K562 treated with DMSO at 1 percent for 24 hours (cell line): ENCODE results near the gene SRRT. TPM values are rescaled to one million over a fixed set of nuclear protein-coding genes. Genes with fewer than 3 reads are reported as not detected.

Experiments used
- total RNA-seq: library from RNA; unstranded; fragments of 300-600 nt; gene quantifications from 2 replicates; pipeline ENCODE4 v1.2.3, GENCODE V29; 2022; ENCODE audit warnings: low read depth; ENCODE audit not compliant: insufficient read depth

Gene SRRT, protein sequence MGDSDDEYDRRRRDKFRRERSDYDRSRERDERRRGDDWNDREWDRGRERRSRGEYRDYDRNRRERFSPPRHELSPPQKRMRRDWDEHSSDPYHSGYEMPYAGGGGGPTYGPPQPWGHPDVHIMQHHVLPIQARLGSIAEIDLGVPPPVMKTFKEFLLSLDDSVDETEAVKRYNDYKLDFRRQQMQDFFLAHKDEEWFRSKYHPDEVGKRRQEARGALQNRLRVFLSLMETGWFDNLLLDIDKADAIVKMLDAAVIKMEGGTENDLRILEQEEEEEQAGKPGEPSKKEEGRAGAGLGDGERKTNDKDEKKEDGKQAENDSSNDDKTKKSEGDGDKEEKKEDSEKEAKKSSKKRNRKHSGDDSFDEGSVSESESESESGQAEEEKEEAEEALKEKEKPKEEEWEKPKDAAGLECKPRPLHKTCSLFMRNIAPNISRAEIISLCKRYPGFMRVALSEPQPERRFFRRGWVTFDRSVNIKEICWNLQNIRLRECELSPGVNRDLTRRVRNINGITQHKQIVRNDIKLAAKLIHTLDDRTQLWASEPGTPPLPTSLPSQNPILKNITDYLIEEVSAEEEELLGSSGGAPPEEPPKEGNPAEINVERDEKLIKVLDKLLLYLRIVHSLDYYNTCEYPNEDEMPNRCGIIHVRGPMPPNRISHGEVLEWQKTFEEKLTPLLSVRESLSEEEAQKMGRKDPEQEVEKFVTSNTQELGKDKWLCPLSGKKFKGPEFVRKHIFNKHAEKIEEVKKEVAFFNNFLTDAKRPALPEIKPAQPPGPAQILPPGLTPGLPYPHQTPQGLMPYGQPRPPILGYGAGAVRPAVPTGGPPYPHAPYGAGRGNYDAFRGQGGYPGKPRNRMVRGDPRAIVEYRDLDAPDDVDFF
- total RNA-seq: 126 and 134 TPM in 2 replicates

DNA sequence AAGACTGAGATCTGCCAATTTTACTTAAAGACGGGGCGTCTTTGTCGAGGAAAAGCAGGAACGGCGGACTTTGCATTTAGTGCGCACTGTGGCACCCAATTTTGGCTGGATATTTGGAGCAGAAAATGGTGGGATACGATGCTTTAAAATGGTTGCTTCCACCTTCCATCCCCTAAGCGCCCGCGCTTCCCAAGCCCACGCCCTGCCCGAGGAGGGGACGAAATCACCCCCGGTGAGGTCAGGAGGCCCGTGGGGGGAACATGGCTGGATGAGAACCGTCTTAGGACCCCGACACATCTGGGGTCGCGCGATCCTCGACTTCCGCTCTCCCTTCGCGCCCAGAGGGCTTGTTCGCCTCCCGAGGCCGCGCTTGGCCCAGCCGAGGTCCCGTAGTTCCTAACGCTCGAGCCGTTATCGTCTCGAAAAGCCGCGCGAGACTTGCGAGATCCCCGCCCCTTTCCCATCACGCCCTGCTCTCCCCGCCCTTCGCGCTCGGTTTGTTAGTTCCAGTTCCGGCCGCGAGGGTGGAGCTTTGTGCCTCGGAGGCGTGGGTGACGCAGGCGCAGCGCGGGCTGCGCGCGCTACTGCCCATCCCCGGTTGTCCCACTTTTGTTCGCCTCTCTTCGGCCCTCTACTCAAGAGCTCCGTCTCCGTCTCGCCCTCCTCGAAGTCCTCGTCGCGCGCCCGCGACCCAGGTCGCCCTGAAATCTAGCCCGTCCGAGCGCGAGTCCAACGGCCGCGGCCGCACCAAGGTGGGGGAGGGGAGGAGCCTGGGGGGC is at the start of gene SRRT:
TSS of gene SRRT (plus strand) at position 527 of the 779 bp plus-strand sequence. CDS start 488 bp downstream, outside the sequence.

DNA sequence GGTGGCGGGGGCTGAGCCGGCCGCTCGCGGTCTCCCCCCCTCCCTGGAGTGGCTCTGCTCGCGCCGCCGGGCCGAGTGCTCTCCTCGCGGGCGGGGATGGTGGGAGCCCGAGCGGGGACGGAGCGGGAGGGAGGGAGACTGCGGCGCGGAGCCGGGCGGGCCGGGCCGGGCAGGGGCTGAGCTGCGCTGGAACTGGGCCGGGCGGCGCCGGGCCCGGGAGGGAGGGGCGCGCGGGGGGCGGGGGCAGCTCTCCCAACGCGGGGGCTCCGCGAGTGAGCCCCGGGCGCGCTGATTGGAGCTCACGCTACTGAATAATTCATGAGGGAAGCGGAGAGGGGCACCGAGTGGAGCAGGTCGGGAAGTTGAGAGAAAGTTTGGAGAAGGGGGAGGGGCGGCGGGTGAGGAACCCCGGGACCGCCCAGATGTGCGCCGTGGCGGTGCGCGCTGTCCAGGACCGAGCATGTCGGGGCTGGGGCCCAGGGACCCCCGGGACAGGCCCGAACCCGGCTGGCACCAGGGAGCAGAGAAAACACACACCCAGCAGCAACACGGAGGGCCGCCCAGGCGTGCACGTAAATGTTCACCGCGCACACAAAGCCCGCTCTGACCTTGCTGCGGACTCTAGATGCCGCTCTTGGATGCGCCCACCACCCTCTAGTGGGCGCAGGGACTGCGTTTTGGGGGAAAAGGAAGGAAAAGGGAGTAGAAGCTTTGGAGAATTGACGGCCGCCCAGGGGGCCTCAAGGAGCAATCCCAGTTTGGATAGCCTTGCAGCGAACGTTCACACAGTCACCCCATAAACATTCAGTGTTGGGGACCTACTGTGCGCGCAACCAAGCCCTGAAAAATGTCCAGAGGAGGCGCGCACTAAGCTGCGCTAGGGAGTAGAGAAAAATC is 47.3 kb upstream of the SRRT start, which contains the start of gene EPHB4:
TSS of gene EPHB4 (minus strand) at position 194 of the 897 bp plus-strand sequence. CDS start 493 bp downstream, outside the sequence.

DNA sequence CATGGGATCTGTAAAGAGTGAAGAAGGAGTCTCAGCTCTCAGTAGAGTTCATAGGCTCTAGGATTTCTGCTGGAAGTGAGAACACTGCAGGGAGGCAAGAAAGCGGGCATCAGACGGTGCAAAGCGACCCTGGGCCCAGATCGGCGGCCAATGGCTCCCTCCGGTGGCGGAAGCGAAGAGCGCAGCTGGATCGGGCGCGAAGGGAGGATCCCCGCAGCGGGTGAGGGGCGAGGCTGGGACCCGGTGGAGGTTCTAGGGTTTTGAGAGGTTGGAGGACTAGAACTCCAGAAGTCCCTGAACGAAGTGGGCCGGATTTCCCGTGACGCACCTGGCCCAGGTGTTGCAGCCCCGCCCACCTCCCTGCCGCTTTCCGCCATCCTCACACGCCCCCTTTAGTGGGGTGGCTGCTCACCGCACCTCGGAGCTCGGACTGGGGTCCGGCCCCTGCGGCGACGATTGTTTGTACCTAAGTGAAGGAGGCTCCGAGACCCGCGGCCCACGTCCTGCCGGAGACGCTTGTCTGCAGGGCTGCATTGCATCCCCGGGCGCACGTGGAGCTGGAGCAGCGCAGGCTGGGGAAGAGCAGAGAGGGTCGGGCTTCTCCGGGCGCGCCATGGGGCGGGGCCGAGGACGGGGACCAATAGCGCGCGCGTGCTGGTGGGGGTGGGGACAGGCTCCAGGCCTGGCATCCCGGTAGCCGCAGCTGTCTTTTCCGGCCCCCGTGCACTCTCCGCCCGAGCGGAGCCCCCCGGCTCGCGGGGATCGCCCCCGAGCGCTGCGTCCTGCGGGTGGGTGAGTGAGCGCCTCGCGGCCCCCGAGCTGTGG is 22.6 kb upstream of the SRRT start, which contains the start of gene SLC12A9:
TSS of gene SLC12A9 (plus strand) at position 666 of the 825 bp plus-strand sequence. CDS start 1,485 bp downstream, outside the sequence.

DNA sequence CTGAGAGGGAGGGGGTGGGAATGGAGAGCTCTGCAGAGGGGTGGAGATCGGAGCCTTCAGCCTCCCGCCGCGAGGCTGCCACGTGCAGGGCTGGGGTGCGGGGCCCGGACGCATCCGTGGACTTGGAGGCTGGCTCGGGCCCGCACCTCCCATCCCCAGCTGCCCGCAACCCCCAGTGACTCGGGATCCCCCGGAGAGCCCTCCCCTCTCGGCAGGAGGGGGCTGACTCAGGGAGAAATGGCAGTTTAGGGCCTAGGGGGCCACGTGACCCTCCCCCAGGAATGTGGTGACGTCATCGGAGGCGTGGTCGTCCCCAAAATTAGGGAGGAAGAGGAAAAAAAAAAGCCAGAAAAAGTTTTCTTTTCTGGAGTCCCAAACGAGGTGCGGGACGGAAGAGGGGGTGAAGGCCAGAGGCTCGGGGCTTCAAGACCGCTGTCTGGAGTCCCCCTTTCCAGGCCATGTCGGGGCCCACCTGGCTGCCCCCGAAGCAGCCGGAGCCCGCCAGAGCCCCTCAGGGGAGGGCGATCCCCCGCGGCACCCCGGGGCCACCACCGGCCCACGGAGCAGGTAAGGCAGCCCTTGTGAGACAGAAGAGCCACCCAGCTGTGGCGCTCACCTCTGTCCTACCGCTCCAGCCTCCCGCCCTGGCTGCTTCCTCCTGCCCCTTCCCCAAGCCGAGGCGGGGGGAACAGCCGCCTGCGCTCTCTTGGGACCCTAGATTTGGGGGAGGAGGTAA is 7.7 kb upstream of the SRRT start, which contains the start of gene TRIP6:
TSS of gene TRIP6 (plus strand) at position 348 of the 736 bp plus-strand sequence. CDS start at position 459, 111 bp downstream.

DNA sequence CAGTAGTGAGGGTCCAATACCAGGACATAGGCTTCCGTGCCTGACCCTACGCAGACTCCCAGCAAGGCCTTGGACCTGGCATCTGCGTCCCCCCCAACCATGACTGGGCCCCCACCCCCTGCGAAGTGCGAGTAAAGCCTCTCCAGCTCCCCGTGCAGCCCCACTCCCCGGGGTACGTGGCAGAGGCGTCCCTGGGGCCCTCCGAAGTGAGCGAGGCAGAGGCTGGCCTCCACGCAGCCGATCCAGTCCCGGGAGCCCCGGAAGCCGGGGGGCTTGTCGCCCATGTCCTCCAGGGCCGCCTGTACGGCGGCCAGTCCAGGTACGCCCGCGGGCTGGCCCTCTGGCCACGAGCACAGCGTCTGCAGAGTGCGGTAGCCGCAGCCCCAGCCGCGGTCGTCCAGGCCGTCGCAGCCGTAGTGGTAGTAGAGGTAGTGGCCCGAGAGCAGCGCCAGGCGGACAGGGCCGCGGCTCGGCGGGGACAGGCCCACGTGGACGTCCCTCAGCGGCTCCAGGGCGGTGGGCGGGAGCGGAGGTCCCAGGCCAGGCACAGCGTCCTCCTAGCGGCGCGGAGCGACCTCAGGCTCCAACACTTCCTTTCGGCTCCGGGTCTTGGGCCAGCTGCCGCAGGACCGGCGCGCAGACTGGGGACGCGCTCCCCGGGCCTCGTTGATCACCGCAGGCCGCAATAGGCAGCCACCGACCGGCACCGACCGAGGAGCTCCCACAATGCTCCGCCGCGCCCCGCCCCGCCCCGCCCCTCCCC is 14.3 kb downstream of the SRRT start, which contains the start of gene UFSP1:
TSS of gene UFSP1 (minus strand) at position 728 of the 763 bp plus-strand sequence. CDS start at position 284, 444 bp downstream.

DNA sequence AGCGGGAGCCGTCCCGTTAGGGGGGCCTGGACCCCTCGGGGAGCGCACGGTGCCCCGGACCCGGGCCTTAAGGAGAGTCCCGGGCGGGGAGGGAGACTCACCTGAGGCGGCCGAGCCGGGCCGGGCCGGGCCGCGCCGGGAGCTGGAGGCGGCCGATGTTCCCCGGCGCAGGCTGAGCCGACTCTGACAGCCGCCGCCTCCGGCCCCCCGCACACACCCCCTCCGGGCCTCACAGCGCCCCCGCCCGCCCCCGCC is 20.7 kb downstream of the SRRT start, which contains the start of gene ACHE:
TSS of gene ACHE (minus strand) at position 188 of the 255 bp plus-strand sequence. CDS start 1,656 bp downstream, outside the sequence.

Other genes starting within 250 kb of the SRRT start
- 53.8 and 56.4 TPM in 2 replicates for gene TFR2, start 233.6 kb upstream of the SRRT start, total RNA-seq
- not detected in 2 replicates for gene ACTL6B, start 218.7 kb upstream of the SRRT start, total RNA-seq
- 771 and 833 TPM in 2 replicates for gene GNB2, start 201.4 kb upstream of the SRRT start, total RNA-seq
- gene GIGYF1, start 180.9 kb upstream of the SRRT start, total RNA-seq: 23.3 and 23.7 TPM in 2 replicates
- 93.6 and 108 TPM in 2 replicates for gene POP7, start 169.0 kb upstream of the SRRT start, total RNA-seq
- not detected in 2 replicates for gene EPO, start 154.6 kb upstream of the SRRT start, total RNA-seq
- gene ZAN, start 141.5 kb upstream of the SRRT start, total RNA-seq: not detected in 2 replicates
- 53.8 and 54.0 TPM in 2 replicates for gene EPHB4, start 47.6 kb upstream of the SRRT start, total RNA-seq
- gene SLC12A9, start 22.4 kb upstream of the SRRT start, total RNA-seq: 16.7 and 17.7 TPM in 2 replicates
- 77.8 and 85.2 TPM in 2 replicates for gene TRIP6, start 7.7 kb upstream of the SRRT start, total RNA-seq
- 3.2 TPM in 1 of 2 replicates, not detected in the other for gene UFSP1, start 14.6 kb downstream of the SRRT start, total RNA-seq
- 3.3 and 3.7 TPM in 2 replicates for gene ACHE, start 20.8 kb downstream of the SRRT start, total RNA-seq
- 1.3 and 2.5 TPM in 2 replicates for gene MUC3A, start 74.4 kb downstream of the SRRT start, total RNA-seq
- 1.5 TPM in 1 of 2 replicates, not detected in the other for gene MUC12, start 94.5 kb downstream of the SRRT start, total RNA-seq
- not detected in 2 replicates for gene MUC17, start 145.0 kb downstream of the SRRT start, total RNA-seq
- gene TRIM56, start 210.4 kb downstream of the SRRT start, total RNA-seq: 23.1 and 23.6 TPM in 2 replicates